Liver (tissue), 3 donors: ENCODE measurements around the gene LPP.

Experiments
- CTCF ChIP-seq: fragments of 150-350 bp; IDR thresholded peaks from 2 replicates; pipeline ENCODE4 v1.5.1; 2017; ENCODE audit warnings: improper control_type of control experiment, low read depth, low read length; ENCODE audit not compliant: missing input control
- FOXA1 ChIP-seq: IDR thresholded peaks from 2 replicates; pipeline ENCODE4 v1.6.1; 2016; ENCODE audit warnings: antibody characterized with exemption
- GABPA ChIP-seq, 2 donors: IDR thresholded peaks in 1 of 2; conservative IDR thresholded peaks in 1 of 2; 2 replicates each; pipeline ENCODE4 v1.6.1; 2016; ENCODE audit warnings: antibody characterized with exemption in 2 of 2, mild to moderate bottlenecking in 1 of 2, moderate library complexity in 1 of 2
- MAX ChIP-seq: IDR thresholded peaks from 2 replicates; pipeline ENCODE4 v1.6.1; 2016; ENCODE audit warnings: antibody characterized with exemption
- RAD21 ChIP-seq, 2 donors: IDR thresholded peaks; 2 replicates each; pipeline ENCODE4 v1.6.1; 2016; ENCODE audit warnings: antibody characterized with exemption in 2 of 2, mild to moderate bottlenecking in 2 of 2
- SP1 ChIP-seq: IDR thresholded peaks from 2 replicates; pipeline ENCODE4 v1.6.1; 2018; ENCODE audit warnings: antibody characterized with exemption, mild to moderate bottlenecking
- YY1 ChIP-seq: IDR thresholded peaks from 2 replicates; pipeline ENCODE4 v1.6.1; 2016; ENCODE audit warnings: antibody characterized with exemption, mild to moderate bottlenecking
- donor health status: healthy.
- donor health status: healthy.

GRCh38 chr3:188826574-188826973 is 672.6 kb downstream of the LPP start:
- no peak for TF ChIP-seq CTCF
- TF ChIP-seq FOXA1, result no peak
- no peak for TF ChIP-seq MAX
- TF ChIP-seq GABPA (IDR thresholded peaks at IDR 0.05 in 1 of 2, conservative IDR thresholded peaks at IDR 0.05 in 1 of 2), result no peak
- no peak for TF ChIP-seq RAD21 (IDR thresholded peaks at IDR 0.05)
- TF ChIP-seq SP1, result no peak
- TF ChIP-seq YY1, result no peak
